ENCODE data around the gene IMPA2.

DNA sequence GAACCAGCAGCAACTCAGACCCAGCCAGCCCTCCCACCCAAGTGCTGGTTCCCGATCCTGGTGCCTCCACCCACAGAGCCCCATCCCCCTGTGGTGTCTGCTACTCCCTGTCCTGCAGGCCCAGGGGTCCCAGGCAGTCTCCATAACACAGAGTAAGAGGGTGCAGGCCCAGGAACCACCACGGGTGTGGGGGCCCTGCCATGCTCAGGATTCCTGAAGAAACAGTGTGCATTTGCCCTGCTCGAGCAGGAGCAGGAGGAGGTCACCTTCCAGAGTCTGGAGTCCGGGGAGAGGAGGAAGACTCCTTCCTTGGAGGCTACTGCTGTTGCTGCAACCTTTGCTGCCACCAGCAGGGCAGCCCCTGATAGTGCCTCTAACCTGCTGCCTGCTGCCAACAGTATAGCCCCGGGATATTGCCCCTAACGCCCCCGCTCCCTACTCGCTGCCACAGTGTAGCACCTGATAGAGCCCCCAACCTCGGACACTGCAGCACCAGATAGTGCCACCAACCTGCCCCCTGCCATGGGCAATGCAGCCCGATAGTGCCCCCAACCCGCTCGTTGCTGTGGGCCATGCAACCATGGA, 65.5 kb downstream of the IMPA2 start:
- no peak for TF ChIP-seq POLR2A (IDR thresholded peaks at IDR 0.05; ENCODE audit: low read length)
- no peak for TF ChIP-seq GATA1 (IDR thresholded peaks at IDR 0.05; ENCODE audit: low read depth, low read length)
